ENCODE results near the gene WDR4.

The WDR4 gene

GRCh38 chr21:42850866-42851391 lies 28.4 kb downstream of the WDR4 start:
- H3F3A ChIP-seq (ENCODE audit: insufficient read depth, low read length), result no peaks in the 10 kb centered on the region
- H3K27me3 ChIP-seq (ENCODE audit: insufficient read depth, low read length), result no peaks in the 10 kb centered on the region
- H3K9me2 ChIP-seq (ENCODE audit: low read depth, low read length), result no peaks in the 10 kb centered on the region
- H3K27ac ChIP-seq (ENCODE audit: low read depth, low read length, poor library complexity, severe bottlenecking), result no peak overlapping the region
- no peak overlapping the region for H3K9ac ChIP-seq (ENCODE audit: low read length)
- H3K4me2 ChIP-seq (ENCODE audit: low read length), result no peak overlapping the region
- no peaks in the 10 kb centered on the region for H3K9me3 ChIP-seq (ENCODE audit: low read length)
- no peak overlapping the region for H3K4me3 ChIP-seq (ENCODE audit: low read depth, low read length, poor library complexity, severe bottlenecking)
- H3K36me3 ChIP-seq (ENCODE audit: insufficient read depth, low read length), result peaks cover 93% of the 10 kb centered on the region
- no peak overlapping the region for H2AFZ ChIP-seq (ENCODE audit: low read length)
- H3K4me1 ChIP-seq (ENCODE audit: insufficient read depth, low read length, severe bottlenecking), result no peaks in the 10 kb centered on the region
- TF ChIP-seq CTCF (IDR thresholded peaks at IDR 0.05; ENCODE audit: low read length), result peak; percentile 86
- TF ChIP-seq EZH2 (IDR thresholded peaks at IDR 0.05; ENCODE audit: borderline replicate concordance, low read length), result no peak
- no peaks in the 10 kb centered on the region for H4K20me1 ChIP-seq (ENCODE audit: insufficient read depth, low read length)
- H3K79me2 ChIP-seq (ENCODE audit: insufficient read depth, low read length), result no peaks in the 10 kb centered on the region

GRCh38 chr21:42850463-42850862 lies 28.9 kb downstream of the WDR4 start:
- peaks cover 93% of the 10 kb centered on the region for H3K36me3 ChIP-seq (ENCODE audit: insufficient read depth, low read length)
- no peaks in the 10 kb centered on the region for H4K20me1 ChIP-seq (ENCODE audit: insufficient read depth, low read length)
- no peaks in the 10 kb centered on the region for H3K9me3 ChIP-seq (ENCODE audit: low read length)
- no peaks in the 10 kb centered on the region for H3K9me2 ChIP-seq (ENCODE audit: low read depth, low read length)
- H3K4me2 ChIP-seq (ENCODE audit: low read length), result no peak overlapping the region
- H3K4me1 ChIP-seq (ENCODE audit: insufficient read depth, low read length, severe bottlenecking), result no peaks in the 10 kb centered on the region
- H2AFZ ChIP-seq (ENCODE audit: low read length), result no peak overlapping the region
- TF ChIP-seq CTCF (IDR thresholded peaks at IDR 0.05; ENCODE audit: low read length) (no peak), EZH2 (IDR thresholded peaks at IDR 0.05; ENCODE audit: borderline replicate concordance, low read length) (no peak)
- no peak overlapping the region for H3K27ac ChIP-seq (ENCODE audit: low read depth, low read length, poor library complexity, severe bottlenecking)
- no peaks in the 10 kb centered on the region for H3K27me3 ChIP-seq (ENCODE audit: insufficient read depth, low read length)
- no peak overlapping the region for H3K9ac ChIP-seq (ENCODE audit: low read length)
- no peak overlapping the region for H3K4me3 ChIP-seq (ENCODE audit: low read depth, low read length, poor library complexity, severe bottlenecking)
- no peaks in the 10 kb centered on the region for H3K79me2 ChIP-seq (ENCODE audit: insufficient read depth, low read length)
- H3F3A ChIP-seq (ENCODE audit: insufficient read depth, low read length), result no peaks in the 10 kb centered on the region

GRCh38 chr21:42849759-42850412 lies 29.5 kb downstream of the WDR4 start:
- Histone ChIP-seq H3K27me3 (ENCODE audit: insufficient read depth, low read length) (no peaks in the 10 kb centered on the region), H4K20me1 (ENCODE audit: insufficient read depth, low read length) (no peaks in the 10 kb centered on the region), H3K9me3 (ENCODE audit: low read length) (no peaks in the 10 kb centered on the region), H2AFZ (ENCODE audit: low read length) (no peak overlapping the region), H3K9me2 (ENCODE audit: low read depth, low read length) (no peaks in the 10 kb centered on the region), H3K4me2 (ENCODE audit: low read length) (no peak overlapping the region), H3K27ac (ENCODE audit: low read depth, low read length, poor library complexity, severe bottlenecking) (no peak overlapping the region), H3K4me3 (ENCODE audit: low read depth, low read length, poor library complexity, severe bottlenecking) (no peak overlapping the region), H3K79me2 (ENCODE audit: insufficient read depth, low read length) (no peaks in the 10 kb centered on the region), H3K9ac (ENCODE audit: low read length) (no peak overlapping the region), H3K36me3 (ENCODE audit: insufficient read depth, low read length) (peaks cover 93% of the 10 kb centered on the region), H3K4me1 (ENCODE audit: insufficient read depth, low read length, severe bottlenecking) (no peaks in the 10 kb centered on the region), H3F3A (ENCODE audit: insufficient read depth, low read length) (no peaks in the 10 kb centered on the region)
- TF ChIP-seq EZH2 (IDR thresholded peaks at IDR 0.05; ENCODE audit: borderline replicate concordance, low read length) (no peak), CTCF (IDR thresholded peaks at IDR 0.05; ENCODE audit: low read length) (no peak)
